SIG-M5 (cell line): ENCODE measurements around the gene TPPP.
"Not testable (repeated sequence)": the region's sequence is repeated elsewhere in the genome, so short reads cannot be mapped to it uniquely, and the experiment has no call there.

Experiments used
- DNase-seq: peaks from one replicate; lab custom pipeline; 2025; lab: John Stamatoyannopoulos, UW

The TPPP gene

GRCh38 chr5:693271-694041 lies at the start of gene TPPP:
Gene TPPP (minus strand): TSS chr5:693352. CDS start chr5:678060, 15,292 bp downstream.
- not testable (repeated sequence) for DNase-seq

DNA sequence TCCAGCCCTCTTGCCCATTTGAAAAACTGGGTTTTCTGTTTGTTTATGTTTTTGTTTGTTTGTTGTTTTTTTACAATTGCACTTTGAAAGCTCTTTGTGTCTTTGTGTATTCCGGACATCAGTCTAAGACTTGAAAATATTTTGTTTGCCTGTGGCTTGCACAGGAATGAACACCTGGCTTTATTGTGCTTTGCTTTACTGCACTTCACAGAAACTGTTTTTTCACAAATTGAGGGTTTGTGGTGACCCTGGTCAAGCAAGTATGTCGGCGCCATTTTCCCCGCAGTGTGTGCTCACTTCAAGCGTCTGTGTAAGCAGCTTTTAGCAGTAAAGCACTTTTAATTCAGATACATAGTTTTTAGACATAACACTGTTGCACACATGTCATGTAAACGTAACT lies 49.1 kb upstream of the TPPP start:
- DNase-seq, result not testable (repeated sequence)

DNA sequence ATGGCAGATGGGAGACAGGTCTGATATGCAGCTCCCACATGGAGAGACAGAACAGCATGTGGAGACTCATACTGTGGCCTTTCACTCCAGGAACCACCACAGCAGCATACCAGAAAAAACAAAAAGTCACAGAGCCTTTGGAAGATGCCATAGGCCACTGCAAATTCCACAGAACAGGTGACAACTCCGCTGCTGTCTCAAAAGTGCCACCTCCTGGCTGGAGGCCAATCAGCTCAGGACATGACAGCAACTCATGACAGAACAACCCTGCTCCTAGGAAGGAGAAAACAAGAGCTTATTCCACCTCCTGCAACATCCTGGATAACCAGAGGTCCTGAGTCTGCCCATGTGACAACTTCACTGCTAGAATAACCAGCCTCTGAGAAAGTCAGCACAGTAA lies 41.0 kb upstream of the TPPP start:
- DNase-seq, result not testable (repeated sequence)

DNA sequence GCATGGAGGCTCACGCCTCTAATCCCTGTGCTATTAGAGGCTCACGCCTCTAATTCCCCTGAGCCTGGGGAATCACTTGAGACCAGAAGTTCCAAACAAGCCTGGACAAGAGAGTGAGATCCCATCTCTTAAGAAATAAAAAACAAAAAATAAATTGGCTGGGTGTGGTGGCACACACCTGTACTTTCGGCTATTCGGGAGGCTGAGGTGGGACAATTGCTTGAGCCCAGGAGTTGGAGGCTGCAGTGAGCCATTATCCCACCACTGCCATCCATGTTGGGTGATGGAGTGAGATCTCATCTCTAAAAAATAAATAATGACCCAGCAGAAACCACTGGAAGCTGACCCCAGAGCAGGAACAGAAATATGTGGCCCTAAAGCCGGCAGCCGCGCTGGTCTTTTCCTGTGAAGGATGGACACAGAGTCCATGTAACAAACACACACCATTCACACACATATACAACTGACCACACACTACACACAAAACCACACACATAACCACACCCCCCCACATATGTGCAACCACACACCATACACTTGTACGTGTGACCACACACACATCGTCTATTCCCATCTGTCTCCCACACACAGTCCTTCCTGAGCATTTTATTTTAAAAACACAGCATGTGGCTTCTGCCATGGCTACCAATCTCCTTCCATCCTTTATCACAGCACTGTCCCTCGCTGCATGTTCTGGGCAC lies 39.8 kb upstream of the TPPP start:
- not testable (repeated sequence) for DNase-seq

DNA sequence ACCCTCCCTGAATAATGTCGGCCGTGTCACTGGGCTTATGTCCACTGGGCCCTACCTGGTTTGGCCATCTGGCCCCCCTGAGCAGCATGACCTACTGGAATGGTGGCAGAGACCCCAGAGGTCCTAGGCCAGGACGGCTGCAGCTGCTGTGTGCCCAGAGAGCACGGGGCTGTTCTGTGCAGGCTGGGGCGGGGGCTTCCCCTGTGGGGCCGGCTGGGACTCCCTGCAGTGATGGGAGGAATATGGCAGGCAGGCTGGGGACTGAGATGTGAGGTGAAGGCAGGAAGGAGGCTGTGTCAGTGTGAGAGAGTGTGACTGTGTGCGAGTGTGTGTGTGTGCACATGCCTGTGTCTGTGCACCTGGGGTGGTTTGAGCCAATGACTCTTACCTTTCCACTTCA lies 36.1 kb upstream of the TPPP start:
- not testable (repeated sequence) for DNase-seq

DNA sequence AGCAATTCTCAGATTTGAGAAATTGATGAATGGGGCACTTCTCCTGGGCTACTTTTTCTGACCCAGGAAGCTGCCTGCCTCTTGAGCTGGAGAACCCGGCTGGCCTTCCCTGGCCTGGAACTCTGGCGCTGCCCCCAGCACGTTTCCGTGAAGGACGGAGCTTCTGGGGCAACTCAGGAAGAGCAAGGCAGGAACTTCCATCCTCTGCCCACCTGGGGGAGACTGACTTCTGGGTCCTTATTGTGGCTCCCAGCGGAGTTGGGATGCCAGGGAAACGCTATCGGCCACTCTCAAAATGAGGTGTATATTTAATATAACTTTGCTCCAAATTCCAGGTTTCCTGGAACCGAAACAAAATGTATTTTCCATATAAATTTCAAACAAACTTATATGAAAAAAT lies 33.9 kb upstream of the TPPP start:
- not testable (repeated sequence) for DNase-seq

DNA sequence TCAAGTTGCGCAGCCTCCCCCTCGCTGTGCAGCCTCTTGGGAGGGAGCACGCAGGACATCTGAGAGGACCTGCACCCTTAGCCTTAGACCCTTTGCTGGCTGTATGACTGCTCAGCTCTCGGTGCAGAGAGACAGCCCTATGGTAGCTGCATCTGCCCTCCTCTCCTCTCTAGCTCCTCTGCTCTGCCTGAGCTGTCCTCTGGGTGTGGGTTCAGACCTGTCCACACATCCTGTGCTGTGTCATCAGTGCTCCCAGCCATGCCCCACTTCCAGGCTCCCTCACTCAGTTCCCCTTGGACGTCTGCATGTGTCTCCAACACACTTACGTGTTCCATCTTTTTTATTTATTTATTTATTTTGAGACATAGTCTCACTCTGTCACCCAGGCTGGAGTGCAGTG lies 30.7 kb upstream of the TPPP start:
- DNase-seq, result not testable (repeated sequence)

GRCh38 chr5:723309-723708 lies 30.2 kb upstream of the TPPP start:
- not testable (repeated sequence) for DNase-seq

- not testable (repeated sequence) for DNase-seq
Observed at GRCh38 chr5:719379-719778, 26.2 kb upstream of the TPPP start.

DNA sequence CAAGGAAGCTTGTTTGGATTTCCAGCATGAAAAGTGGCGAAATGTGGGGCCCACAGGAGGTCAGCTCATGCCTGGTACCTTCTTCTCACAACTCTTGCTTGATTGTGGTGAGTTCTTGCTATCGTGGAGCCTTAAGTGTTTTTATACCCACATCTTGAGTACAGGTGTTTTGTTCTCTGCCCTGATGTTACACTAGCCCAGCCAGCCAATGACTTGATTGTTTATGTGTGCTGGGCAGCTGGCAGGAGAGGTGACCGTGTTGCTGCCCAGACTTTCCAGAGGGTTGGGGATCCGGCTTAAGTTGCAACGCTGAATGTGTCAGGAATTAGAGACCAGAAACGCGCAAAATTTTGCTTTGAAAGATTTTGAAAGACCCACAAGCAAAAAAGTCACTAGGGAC lies 24.0 kb upstream of the TPPP start:
- no peak for DNase-seq

DNA sequence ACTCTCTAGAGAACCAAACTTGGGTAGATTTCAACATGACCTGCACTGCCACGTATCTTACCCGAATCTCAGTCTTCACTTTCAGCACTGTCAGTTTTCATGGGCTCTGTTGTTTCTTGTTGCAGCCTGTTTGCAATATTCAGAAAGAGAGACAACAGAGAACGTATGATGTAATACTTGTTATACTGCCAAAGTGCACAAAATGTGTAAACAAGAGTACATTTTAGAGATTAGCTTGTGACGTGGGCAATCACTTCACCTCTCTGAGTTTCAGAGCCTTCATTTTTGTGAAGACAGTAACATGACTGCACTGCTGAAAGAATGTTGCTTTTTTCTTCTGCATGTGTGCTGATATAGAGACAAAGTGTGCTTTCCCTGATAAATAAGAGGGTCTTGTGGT lies 23.6 kb upstream of the TPPP start:
- not testable (repeated sequence) for DNase-seq

DNA sequence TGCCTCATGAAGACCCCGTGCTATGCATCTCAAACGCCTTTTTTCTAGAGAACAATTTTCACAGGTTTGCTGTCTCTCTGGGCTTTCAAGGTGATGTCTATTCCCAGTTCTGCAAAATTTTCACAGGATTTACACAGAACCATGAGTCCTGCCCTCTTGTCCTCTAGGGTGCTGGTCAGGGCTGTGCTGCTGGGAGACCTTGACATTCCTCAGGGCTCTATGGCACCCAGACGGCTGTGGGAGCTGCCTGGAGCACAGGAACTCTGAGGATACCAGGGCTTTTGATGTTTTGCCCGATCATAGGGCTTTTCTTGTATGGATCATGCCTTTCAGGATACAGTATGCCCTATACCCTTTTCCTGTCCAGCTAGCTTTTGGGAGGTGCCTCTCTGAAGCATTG lies 22.5 kb upstream of the TPPP start:
- DNase-seq, result not testable (repeated sequence)

DNA sequence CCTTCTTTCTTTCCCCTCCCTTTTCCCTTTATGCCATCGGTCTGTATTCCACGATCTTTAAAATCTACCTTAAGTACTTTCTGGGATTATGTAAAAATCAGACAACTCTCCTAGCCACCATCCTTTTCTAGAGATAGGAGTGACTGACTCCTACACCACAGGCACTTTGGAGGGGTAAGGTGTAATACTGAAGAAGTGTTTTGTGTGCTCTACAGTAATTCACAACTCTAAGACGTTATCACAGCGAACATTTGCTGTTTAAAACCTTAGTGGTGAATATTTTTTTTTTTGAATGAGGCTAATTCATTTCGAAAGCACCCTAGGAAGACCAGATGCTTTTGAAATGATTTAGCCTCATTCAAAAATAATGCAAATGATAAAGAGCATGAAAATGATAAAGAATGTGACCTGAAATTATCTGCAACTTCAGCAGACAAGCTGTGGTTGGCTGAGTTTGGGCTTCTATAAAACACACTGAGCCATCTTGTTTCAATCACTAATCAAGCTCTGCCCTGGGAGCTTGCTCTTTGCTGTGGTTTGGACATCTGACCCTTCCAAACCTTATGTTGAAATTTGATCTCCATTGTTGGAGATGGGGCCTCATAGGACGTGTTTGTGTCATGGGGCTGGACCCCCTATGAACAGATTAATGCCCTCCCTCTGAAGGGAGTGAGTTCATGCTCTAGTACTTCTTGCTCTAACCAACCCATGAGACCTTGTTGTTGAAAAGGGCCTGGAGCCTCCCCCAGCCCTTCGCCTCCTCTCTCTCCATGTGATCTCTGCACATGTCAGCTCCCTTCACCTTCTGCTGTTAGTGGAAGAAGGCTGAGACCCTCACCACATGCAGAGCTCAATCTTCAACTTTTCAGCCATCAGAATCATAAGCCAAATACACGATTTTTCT lies 21.3 kb upstream of the TPPP start:
- not testable (repeated sequence) for DNase-seq

GRCh38 chr5:713686-714085 lies 20.5 kb upstream of the TPPP start:
- DNase-seq, result not testable (repeated sequence)

DNA sequence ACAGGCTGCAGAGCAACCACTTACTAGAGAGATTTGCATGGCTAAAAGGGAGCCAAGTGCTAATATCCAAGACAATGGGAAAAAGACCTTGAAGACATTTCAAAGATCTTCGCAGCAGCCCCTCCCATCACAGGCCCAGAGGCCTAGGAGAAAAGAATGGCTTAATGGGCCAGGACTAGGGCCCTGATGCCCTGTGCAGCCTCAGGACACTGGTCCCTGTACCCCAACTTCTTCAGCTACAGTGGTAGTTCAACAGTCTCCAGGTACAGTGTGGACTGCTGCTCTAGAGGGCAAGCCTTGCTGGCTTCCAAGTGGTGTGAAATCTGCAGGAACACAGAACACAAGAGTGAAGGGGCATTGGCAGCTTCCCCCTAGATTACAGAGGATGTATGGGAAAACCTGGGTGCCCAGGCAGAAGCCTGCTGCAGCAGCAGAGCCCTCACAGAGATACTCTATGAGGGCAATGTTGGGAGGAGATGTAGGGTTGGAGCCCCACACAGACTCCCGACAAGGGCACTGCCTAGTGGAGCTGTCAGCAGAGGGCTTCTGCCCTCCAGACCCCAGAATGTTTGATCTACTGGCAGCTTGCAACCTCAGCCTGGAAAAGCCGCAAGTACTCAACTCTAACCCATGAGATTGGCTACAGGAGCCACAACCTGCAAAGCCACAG lies 15.8 kb upstream of the TPPP start:
- not testable (repeated sequence) for DNase-seq

DNA sequence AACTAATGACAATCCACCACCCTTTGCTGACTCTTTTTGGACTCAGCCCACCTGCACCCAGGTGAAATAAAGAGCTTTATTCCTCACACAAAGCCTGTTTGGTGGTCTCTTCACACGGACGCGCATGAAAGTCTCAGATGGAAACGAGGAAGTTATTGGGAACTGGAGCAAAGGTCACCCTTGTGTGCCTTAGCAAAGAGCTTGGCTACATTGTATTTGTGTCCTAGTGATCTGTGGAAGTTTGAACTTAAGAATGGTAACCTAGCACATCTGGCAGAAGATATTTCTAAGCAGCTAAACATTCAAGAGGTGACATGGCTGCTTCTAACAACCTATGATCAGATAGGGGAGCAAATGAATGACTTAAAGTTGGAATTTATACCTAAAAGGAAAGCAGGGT lies 15.2 kb upstream of the TPPP start:
- DNase-seq, result not testable (repeated sequence)

DNA sequence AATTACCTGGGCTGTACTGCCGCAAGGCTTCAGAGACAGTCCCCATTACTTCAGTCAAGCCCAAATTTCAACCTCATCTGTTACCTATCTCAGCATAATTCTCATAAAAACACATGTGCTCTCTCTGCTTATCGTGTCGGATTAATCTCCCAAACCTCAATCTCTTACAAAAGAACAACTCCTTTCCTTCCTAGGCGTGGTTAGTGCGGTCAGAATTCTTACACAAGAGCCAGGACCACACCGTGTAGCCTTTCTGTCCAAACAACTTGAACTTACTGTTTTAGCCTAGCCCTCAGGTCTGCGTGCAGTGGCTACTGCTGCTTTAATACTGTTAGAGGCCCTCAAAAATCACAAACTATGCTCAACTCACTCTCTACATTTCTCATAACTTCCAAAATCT lies 13.0 kb upstream of the TPPP start:
- DNase-seq, result not testable (repeated sequence)

- DNase-seq, result not testable (repeated sequence)
Observed at GRCh38 chr5:696753-697702, 3.9 kb upstream of the TPPP start.

DNA sequence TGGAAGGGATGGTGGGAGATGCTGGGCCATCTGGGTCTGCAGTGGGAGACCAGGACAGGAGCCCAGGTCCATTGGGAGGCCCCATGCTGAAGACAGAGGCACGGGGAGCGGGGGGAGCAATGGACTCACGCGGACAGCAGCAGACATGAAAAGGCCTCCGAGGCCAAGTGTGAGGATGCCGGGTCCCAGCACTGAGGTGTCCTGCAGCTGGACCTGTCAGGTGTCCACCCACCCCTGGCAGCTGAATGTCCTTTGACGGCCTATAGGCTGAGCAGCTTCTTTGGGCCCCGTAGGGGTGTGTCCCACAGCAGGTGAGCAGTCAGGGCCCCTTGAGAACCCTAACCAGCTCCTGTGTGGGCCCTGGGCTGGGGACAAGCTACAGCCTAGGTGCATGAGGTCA lies 3.0 kb upstream of the TPPP start:
- not testable (repeated sequence) for DNase-seq

- DNase-seq, result not testable (repeated sequence)
Observed at GRCh38 chr5:695475-695874, 2.3 kb upstream of the TPPP start.

GRCh38 chr5:694042-694431 lies 885 bp upstream of the TPPP start:
- DNase-seq, result not testable (repeated sequence)
